GM13976 (cell line): ENCODE measurements around the gene GSTT2.
"Not testable (repeated sequence)": the region's sequence is repeated elsewhere in the genome, so short reads cannot be mapped to it uniquely, and the experiment has no call there.

Source experiments
- DNase-seq: peaks from one replicate; pipeline ENCODE4 v3.0.0; 2012; ENCODE audit warnings: low spot score
- in situ Hi-C: fragments of 300-500 bp; cut with MboI; formaldehyde crosslinking; loops from one replicate; pipeline ENCODE4 v1.12.0; 2022; ENCODE audit warnings: low sequenced_read_pairs, mixed read lengths, inconsistent platforms; ENCODE audit not compliant: unreplicated experiment
- TF ChIP-seq, protein P1 (sequence below): IDR thresholded peaks from 2 replicates; pipeline ENCODE4 v1.5.1; 2012; ENCODE audit warnings: borderline replicate concordance, mild to moderate bottlenecking; ENCODE audit not compliant: insufficient read depth; ENCODE audit errors: extremely low read depth, missing control alignments, control extremely low read depth

Gene GSTT2

DNA sequence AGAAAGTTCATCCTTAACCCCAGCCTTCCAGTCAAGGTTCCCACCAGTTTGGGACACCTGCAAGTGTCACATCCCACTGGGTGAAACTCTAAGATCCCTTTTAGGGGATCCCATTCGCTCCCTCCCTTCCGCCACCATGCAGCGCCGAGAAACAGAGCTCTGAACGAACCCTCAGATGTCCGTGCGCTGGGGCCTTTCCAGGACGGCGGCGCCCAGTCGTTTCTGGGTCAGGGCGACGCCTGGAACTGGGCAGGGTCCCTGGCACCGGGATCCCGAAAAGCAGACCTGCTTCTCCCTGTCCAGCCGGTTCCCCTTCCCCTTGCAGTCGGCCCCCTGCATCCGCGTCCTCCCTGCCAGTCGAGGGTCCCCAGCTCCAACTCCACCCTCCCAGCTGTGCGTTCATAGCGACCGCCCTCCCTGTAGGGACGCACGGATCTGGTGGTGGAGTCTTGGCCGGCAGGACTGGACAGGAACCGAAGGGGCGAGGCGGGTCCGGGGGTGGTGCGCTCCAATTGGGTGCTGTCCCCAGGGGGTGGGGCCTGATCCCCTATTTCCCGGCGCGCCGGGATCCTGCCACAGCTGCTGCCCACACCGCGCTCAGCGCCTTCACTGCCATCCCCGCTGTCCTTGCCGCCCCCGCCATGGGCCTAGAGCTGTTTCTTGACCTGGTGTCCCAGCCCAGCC lies at the start of gene GSTT2:
TSS of gene GSTT2 (plus strand) at position 578 of the 684 bp plus-strand sequence.
- in situ Hi-C loops, DNase-seq: not testable (repeated sequence)

- in situ Hi-C loops, result no loop called here
- no peak for DNase-seq
These were observed 41.5 kb upstream of the GSTT2 start for GRCh38 chr22:23938328-23939016.

GRCh38 chr22:23939017-23939357 lies 40.9 kb upstream of the GSTT2 start:
- in situ Hi-C loops, result no loop called here
- TF ChIP-seq, protein P1, sequence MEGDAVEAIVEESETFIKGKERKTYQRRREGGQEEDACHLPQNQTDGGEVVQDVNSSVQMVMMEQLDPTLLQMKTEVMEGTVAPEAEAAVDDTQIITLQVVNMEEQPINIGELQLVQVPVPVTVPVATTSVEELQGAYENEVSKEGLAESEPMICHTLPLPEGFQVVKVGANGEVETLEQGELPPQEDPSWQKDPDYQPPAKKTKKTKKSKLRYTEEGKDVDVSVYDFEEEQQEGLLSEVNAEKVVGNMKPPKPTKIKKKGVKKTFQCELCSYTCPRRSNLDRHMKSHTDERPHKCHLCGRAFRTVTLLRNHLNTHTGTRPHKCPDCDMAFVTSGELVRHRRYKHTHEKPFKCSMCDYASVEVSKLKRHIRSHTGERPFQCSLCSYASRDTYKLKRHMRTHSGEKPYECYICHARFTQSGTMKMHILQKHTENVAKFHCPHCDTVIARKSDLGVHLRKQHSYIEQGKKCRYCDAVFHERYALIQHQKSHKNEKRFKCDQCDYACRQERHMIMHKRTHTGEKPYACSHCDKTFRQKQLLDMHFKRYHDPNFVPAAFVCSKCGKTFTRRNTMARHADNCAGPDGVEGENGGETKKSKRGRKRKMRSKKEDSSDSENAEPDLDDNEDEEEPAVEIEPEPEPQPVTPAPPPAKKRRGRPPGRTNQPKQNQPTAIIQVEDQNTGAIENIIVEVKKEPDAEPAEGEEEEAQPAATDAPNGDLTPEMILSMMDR, result no peak

More at GRCh38 chr22:23938328-23939016, 41.5 kb upstream of the GSTT2 start:
- TF ChIP-seq, protein P1, result no peak

DNA sequence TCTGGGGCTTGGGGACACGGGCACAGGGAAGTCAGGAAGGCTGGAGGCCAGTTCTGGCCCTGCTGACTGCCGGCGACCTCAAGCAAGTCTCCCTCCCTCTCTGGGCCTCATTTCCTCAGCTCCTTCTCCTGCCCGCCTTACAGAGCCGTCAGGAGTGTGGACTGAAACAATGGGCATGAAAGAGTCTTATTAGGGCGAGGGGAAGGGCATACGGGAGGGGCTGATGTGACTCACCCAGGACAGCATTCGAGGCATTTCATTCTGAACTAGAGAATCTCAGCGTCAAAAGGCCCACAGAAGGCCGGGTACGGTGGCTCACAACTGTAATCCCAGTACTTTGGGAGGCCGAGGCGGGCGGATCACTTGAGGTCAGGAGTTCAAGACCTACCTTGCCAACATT lies 39.8 kb upstream of the GSTT2 start:
- in situ Hi-C loops, DNase-seq: not testable (repeated sequence)

More at GRCh38 chr22:23939017-23939357, 40.9 kb upstream of the GSTT2 start:
- no peak for DNase-seq

DNA sequence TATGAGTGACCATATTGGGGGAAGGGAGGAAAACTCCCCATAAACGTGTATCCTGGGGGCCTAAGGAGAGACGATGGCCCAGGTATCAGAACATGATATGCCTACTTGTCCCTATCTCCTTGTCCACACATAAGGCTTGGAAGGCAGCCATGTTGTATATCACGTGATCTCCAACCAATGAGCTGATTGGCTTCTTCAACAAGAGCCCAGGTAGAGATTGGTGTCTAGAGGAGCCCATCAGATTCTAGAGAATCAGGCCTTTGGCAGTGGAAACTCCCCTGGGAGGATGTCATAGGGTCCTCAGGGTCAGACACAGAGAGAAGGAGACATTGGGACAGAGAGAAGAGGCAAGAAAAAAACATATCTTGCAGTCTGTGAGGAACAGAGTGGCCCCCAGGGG lies 32.5 kb upstream of the GSTT2 start:
- in situ Hi-C loops, DNase-seq: not testable (repeated sequence)

DNA sequence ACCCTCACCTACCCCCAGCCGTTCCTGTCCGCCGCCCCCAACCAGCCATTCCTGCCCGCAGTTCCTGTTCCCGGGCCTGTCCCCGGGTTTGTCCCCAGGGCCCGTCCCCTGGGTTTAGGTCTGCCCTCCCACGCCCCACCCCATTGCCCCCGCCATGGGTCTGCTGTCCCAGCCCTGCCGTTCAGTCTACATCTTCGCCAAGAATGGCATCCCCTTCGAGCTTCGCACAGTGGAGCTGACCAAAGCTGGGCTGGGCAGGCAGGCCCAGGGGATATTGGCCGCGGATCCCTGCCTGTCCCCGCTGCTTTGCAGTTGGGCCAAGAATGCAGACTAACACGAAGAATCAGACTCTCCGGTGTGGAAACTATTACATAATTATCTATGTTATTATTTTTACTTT lies 30.2 kb upstream of the GSTT2 start:
- DNase-seq, result not testable (repeated sequence)

GRCh38 chr22:23951383-23951782 lies 28.6 kb upstream of the GSTT2 start:
- DNase-seq, in situ Hi-C loops: not testable (repeated sequence)

More for the DNA sequence above, 30.2 kb upstream of the GSTT2 start:
- in situ Hi-C loops, result not testable (repeated sequence)

- in situ Hi-C loops, DNase-seq: not testable (repeated sequence)
These were observed 27.0 kb upstream of the GSTT2 start for GRCh38 chr22:23952794-23953405.

GRCh38 chr22:23953485-23953884 lies 26.4 kb upstream of the GSTT2 start:
- DNase-seq, in situ Hi-C loops: not testable (repeated sequence)

DNA sequence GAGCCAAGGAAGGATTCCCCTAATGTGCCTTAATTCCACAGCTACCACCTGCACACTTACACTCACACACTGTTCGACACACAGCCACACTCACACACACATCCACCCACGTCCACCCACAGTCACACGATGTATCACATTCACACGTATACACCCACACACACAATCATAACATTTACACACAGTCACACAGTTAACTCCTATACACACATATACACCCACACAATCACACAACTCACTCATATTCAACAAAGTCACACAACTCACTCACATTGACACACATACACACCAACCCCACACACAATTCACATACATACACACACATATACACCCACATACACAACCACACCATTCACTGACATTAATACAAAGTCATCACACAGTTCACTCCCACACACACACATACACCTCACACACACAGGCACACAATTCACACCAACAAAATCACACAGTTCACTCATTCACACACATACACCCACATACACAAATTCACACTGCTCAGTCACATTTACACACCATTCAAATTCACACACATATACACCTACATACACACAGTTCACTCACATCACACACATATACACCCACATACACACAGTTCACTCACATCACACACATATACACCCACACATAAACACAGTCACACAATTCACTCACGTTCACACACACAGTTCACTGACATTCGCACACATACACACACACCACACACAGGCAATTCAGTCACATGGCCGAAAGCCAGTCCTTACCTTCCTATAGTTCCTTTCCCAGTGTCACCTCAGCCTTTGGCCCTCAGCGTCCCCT lies 25.5 kb upstream of the GSTT2 start:
- not testable (repeated sequence) for DNase-seq

DNA sequence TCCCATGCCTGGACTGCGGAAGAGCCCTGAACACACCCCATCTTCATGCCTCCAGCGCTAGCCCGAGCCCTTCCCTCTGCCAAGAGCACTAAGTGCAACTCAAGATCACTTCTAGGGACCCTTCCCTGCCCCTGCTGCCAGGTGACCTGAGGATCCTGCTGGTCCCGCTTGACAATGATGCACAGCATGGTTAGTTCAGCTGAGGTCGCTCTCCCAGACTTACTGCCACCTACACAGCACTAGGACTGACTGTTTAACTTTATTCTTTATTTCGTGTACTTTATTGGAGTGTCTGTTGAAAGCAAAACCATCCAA lies 25.0 kb upstream of the GSTT2 start:
- DNase-seq, in situ Hi-C loops: not testable (repeated sequence)

More for the DNA sequence above, 25.5 kb upstream of the GSTT2 start:
- in situ Hi-C loops, result not testable (repeated sequence)

DNA sequence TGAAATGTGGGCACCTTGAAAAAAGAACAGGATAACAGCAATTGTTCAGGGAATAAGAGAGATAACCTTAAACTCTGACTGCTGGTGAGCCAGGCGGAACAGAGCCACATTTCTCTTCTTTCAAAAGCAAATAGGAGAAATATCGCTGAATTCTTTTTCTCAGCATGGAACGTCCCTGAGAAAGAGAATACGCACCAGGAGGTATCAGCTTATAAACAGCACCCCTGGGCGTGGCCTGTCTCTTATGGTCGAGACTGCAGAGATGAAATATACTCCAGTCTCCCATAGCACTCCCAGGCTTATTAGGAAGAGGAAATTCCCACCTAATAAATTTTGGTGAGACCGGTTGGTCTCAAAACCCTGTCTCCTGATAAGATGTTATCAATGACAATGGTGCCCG lies 24.0 kb upstream of the GSTT2 start:
- in situ Hi-C loops, DNase-seq: not testable (repeated sequence)
